Measurements from ENCODE around the gene NPFFR2.
"Not testable (repeated sequence)": the region's sequence is repeated elsewhere in the genome, so short reads cannot be mapped to it uniquely, and the experiment has no call there.

The NPFFR2 gene
- 0 reads per million in 4 donors for total RNA-seq

- DNase-seq, result no peak
Observed at GRCh38 chr4:72031868-72032608, at the start of gene NPFFR2. NPFFR2 (plus strand) TSS chr4:72032000; CDS start chr4:72128592, 96,592 bp downstream.

GRCh38 chr4:71992571-71993312 lies 39.1 kb upstream of the NPFFR2 start:
- DNase-seq, result no peak

DNA sequence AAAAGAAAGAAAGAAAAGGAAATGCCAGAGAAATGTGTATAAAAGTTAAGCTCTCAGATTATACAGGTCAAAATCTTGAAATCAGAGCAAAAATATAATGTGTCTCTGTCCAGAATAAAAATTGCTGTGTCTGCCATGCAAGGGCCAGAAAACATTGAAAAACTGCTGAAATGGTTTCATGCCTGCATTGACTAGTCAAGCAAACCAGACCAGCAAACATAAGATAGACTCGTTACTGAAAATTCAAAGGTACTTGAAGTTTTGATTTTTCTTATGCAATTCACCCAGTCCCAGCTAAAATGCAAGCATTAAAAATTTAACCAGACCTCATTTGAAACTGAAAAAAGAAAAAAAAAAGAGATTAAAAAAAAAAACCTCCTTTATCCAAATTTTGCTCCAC lies 37.2 kb upstream of the NPFFR2 start:
- no peak for DNase-seq

DNA sequence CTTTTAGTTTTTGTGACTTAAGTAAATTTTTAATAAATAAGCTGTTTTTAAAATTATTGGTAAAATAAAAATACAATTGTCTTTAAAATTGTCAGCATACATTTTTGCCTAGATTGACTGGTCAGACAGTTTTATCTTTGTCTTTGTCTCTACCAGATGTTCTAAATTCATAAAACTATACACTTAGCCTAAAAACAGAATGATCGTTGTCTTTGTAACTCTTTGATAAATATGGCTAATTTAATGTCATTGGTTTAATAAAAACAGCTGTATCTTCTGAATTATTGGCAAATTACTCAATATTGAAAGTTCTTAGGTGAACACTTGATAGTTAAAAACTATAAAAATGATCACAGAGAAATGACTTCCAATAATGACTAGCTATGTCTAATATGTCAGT lies 36.5 kb upstream of the NPFFR2 start:
- no peak for DNase-seq

DNA sequence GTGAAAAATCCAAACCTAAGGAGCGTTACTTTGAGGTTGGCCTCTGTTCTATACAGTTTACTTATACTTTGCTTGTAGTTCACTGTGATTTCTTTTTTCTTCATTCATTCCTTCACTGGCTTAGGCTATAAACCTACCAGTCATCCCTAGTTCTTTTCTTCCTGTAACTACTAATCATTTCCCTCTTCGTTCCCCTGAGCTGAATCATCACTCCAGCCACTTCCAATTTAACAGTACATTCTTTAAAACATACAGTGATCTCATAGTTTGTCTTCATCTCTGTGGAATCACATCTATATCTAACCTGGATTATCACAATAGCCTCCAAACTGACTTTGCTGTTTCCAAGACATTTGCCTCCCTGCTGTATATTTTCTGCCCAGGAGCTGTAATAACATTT lies 25.2 kb upstream of the NPFFR2 start:
- no peak for DNase-seq

DNA sequence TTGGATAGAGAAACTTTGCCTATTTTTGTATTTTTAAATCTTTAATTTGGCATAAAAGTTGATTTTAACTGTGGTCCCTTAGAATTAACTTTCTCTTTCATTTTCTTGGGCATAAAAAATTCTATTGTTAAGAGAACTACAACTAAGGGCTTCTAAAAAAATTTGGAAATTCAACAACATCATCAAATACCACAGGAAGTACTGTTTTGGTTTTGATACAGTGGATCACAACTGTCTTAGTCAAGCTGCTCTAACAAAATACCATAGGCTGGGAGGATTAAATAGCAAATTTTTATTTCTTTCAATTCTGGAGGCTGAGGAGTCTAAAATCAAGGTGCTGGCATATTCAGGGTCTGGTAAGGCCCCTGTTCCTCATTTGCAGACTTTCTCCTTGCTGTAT lies 19.9 kb upstream of the NPFFR2 start:
- DNase-seq, result no peak

- DNase-seq, result no peak
Observed at GRCh38 chr4:72016011-72016410, 15.8 kb upstream of the NPFFR2 start.

DNA sequence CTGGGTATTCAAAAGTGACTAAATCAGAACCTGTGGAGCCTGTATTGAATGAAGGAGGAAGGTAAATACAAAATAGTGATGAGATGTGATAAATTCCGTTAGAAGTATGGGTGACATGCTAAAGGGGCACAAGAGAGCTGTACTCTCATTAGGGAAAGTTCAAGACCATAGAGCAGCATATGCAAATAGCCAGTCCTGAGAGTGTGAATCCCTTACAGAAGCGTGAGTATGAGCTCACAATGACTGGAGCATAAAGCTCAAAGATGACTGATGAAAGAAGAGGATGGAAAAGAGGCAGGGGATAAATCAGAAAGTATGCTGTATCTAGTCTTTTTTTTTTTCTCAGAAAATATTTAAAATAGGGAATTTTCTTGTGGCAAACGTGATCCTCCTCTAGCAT lies 12.1 kb upstream of the NPFFR2 start:
- DNase-seq, result no peak

DNA sequence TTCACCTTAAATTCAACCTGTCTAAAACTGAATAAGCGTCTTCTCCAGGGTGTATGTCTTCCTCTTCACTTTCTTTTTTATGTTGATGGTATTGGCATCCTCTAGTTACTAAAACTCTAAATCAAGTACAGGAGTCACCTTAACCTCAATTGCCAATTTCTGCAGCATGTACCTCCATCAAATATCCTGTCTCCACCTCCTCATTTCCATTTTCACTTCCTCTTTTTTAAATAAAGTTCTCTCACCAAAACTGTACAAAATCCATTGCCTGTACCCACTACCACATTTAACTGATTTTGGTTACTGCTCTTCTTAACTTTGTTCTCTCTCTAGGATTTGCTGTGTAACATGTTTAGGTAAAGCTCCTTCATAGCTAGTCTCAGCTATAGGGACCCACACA lies 9.2 kb upstream of the NPFFR2 start:
- DNase-seq, result no peak

GRCh38 chr4:72055566-72055965 lies 23.8 kb downstream of the NPFFR2 start:
- no peak for DNase-seq

DNA sequence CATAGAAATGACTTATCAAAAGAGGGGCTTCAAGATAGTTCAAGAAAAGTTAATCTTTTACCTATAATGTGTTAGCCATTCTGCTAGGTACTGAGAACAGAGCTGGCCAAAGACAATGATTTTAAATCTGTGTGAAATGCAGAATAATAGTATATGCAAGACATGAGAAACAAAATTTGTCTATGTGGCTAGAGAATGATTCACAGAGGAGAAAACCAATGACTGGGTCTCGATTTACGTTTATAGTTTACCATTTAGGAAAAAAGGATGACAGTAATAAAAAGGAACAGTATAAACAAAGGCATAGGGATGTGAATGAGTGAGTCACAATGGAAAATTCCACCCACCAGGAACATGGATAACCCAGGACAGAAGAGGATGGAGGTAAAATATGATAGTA lies 31.9 kb downstream of the NPFFR2 start:
- no peak for DNase-seq

DNA sequence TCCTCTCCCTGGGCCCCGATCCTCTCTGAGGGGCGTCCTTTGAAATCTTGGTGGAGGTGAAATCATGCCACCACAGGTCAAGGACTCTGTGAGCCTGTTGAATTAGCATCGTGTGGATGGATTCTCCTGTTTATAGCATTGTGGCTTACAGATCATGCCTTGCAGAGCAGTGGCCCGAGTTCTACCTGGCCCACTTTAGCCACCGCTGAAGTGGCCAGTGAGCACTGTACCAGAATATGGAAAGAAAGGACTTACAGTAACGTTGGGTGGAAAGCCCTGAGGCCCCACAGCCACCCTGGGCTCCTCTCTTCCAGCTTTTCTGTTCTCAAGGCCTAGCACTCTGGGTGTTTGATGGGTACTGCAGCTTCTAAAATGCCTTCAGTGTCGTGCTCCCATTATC lies 35.3 kb downstream of the NPFFR2 start:
- no peak for DNase-seq

DNA sequence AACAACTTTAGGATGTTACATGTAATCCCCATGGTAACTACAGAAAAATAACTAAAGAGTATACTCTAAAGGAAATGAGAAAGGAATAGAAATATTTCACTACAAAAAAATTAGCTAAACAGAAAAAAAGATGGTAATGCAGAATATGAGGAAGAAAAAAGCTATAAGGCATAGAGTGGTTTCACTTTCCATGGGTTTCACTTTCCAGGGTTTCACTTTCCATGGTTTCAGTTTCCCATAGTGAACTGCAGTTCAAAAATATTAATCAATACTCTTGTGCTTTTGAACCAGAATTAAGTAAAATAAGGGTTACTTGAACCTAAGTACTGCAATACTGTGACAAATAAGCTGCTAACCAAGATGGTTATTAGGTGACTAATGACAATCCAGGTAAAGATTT lies 42.0 kb downstream of the NPFFR2 start:
- DNase-seq, result no peak

- no peak for DNase-seq
Observed at GRCh38 chr4:72076562-72076961, 44.8 kb downstream of the NPFFR2 start.

DNA sequence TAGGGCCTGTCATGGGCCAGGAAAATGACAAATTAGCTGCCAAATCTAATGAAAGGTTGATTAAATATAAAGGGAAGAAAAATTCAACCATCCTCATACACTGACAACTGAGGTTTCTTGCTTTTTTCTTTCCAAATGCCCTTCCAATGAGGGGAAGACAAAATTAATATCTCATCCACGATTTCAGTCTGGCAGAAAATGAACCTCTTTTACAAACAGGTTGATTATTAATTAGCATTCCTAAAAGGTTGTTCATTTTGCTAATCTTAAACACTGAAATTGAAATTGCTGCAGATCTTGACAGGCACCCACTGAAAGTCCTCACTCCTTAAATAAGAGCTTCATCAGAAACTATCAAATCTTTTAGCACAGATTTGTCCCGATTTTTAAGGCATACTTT lies 45.5 kb downstream of the NPFFR2 start:
- DNase-seq, result no peak

- no peak for DNase-seq
Observed at GRCh38 chr4:72084587-72085011, 52.8 kb downstream of the NPFFR2 start.

- not testable (repeated sequence) for DNase-seq
Observed at GRCh38 chr4:72090606-72091005, 58.8 kb downstream of the NPFFR2 start.

GRCh38 chr4:72094059-72094797 lies 62.4 kb downstream of the NPFFR2 start:
- DNase-seq, result no peak

DNA sequence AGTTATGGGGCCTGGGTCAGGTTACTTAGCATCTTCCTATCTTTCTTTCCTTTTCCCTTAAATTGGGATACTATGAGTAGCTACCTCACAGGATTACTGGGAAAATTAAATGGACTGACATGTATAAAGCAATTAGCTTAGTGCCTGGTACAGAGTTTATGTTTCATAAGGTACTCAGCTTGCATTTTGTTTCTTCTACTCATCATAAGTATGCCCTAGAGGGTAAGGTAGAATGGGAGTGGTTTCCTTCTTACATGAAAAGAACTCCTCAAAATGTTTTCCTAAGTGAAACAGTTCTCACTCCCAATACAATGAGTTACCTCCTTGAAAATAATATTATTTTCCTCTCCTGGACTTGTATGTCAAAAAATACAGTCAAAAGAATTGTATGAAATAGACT lies 75.7 kb downstream of the NPFFR2 start:
- DNase-seq, result no peak

- no peak for DNase-seq
Observed at GRCh38 chr4:72109364-72109763, 77.6 kb downstream of the NPFFR2 start.

DNA sequence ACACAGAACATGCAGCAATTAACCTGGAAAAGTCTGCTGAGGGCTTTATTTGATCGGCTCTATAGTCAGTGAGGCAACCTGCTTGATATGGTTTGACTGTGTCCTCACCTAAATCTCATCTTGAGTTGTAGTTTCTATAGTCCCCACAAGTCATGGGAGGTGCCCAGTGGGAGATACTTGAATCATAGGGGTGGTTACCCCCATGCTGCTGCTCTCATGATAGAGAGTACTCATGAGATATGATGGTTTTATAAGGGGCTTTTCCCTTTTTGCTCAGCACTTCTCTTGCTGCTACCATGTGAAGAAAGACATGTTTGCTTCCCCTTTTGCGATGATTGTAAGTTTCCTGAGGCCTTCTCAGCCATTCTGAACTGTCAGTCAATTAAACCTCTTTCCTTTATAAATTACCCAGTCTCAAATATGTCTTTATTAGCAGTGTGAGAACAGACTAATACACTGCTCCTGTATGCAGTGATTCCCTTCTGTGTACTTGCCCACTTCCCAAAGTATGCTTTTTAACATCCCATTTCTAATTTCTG lies 78.2 kb downstream of the NPFFR2 start:
- DNase-seq, result no peak

DNA sequence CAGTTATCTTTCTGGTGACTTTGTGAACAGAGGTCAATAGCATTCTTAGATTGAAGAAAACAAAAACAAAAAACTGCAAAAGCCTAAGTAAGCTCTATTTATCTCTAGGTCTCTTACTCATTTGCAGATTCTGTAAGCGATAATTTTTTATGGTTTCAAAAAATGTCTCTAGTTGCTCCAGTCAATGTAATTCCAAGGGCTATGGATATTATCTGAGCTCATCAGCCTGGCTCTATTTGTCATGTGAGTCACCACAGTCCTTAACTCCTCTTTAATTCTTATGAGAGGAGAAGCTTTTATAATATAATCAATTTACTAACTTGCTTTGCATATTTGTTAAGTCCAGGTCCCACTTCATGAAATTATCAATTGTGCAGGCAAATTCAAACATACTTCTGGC lies 79.1 kb downstream of the NPFFR2 start:
- DNase-seq, result no peak

DNA sequence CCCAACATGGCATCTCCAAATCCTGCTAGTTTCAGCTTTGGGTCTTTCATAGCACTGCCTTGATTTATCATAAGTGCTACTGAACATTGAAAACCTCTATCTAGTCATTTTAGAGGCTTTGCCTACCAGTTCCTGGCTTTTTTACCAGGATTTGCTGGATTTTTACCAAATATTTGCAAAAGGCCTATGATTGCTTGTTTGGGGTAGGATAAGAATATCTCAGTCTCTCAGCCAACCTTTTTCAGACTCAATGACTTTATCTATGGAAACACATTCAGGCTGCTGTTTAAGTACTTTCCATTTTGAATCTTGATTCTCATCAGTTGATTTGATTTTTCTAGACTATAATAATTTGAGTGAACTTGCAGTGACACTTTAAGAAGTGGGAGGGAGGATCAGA lies 80.1 kb downstream of the NPFFR2 start:
- DNase-seq, result no peak

Data from T-helper 1 cell (primary cell).